ENCODE measurements around the gene MANSC1. TPM values are rescaled to one million over a fixed set of nuclear protein-coding genes. Genes with fewer than 3 reads are reported as not detected.
A peak's percentile ranks its signal among the peaks of the same experiment; 100 is the strongest.
"Not testable (repeated sequence)": the region's sequence is repeated elsewhere in the genome, so short reads cannot be mapped to it uniquely, and the experiment has no call there.

Gene MANSC1
- total RNA-seq, 2 experiments from 2014 or later: 0.14 TPM; not detected in 1

DNA sequence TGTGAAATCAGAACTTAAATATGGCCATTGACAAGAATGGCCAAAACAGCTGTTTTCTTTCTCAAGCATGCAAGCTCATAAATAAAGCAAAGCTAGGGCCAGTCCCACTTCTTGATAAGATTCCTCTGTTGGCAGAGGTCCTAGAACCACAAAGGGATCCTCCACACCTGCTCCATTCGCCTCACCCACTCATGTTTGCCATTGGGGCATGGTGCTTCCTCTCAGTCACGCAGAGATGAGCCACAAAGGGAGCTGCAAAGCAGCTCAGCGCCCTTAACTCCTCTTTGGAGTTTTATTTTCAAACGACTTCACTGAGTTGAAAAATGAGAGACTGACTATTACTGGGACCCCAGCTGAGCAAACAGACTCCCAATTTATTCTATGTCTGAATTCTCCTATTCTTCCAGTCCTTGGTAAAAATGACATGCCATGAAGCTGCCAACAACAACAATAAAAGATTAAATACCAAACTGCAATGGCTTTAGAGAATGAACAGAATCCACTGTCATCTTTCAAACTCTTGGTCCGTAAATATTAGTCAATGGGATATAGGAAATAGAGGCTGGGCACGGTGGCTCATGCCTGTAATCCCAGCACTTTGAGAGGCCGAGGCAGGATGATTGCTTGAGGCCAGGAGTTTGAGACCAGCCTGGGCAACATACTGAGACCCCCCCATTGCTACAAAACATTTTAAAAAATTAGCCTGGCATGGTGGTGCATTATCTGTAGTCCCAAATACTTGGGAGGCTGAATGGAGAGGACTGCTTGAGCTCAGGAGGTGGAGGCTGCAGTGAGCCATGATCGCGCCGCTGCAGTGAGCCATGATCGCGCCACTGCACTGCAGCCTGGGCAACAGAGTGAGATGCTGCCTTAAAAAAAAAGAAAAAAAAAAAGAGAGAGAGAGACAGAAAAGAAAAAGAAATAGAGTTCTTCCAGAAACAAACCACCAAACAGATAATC is 16.4 kb downstream of the MANSC1 start:
- Mint-ChIP-seq H3K9me3 (ENCODE audit: low read depth) (no peaks in the 10 kb centered on the region), H3K27ac (no peak overlapping the region), H3K36me3 (no peaks in the 10 kb centered on the region), H3K27me3 (peaks cover 30% of the 10 kb centered on the region), H3K4me1 (peaks cover 19% of the 10 kb centered on the region), H3K4me3 (no peak overlapping the region)
- CTCF ChIA-PET: interaction anchor here (0.6 to 2.5 kb wide), 14 partner anchors 9 to 339 kb away, joined by 3 to 11 read pairs (median 4); partner anchors contain the start of genes BCL2L14 and MANSC1
- ATAC-seq: no peak
- DNase-seq: no peak

GRCh38 chr12:12331896-12332295 is 18.1 kb downstream of the MANSC1 start:
- no peak for ATAC-seq
- H3K9me3 Mint-ChIP-seq (ENCODE audit: low read depth): no peaks in the 10 kb centered on the region
- peaks cover 30% of the 10 kb centered on the region for H3K27me3 Mint-ChIP-seq
- H3K36me3 Mint-ChIP-seq: no peaks in the 10 kb centered on the region
- CTCF ChIA-PET: interaction anchor here (1.2 to 1.7 kb wide), 2 partner anchors 298 to 405 kb away, joined by 3 to 4 read pairs; no protein-coding TSS in a partner anchor
- no peak overlapping the region for H3K27ac Mint-ChIP-seq
- H3K4me1 Mint-ChIP-seq: peaks cover 18% of the 10 kb centered on the region
- no peak for DNase-seq
- no peak overlapping the region for H3K4me3 Mint-ChIP-seq

DNA sequence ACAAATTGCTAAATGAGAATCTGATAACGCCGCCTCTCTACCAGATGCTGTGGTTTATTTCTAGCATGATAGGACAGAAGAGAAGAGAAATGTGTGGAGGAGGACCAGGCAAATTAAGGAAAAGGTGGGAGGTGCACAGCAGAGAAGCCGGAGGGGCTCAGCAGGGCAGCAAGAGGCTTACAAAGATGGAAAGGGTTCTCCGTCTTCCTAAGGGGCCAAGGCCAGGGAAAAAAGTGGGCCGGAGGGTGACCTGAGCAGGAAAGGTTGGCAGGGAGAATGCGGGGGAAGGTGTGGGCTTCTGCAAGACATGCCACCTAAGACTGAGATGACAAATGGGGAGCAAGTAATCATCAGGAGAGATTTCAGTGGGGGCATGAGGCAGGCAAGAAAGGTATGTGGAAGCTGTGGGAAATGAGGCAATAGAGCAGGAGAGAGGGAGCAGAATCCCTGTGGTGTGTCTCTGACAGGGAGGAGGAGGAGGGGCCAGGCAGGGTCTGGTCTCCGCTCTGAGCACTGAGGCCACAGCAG is 18.7 kb downstream of the MANSC1 start:
- peaks cover 18% of the 10 kb centered on the region for H3K4me1 Mint-ChIP-seq

GRCh38 chr12:12327802-12328201 is 22.2 kb downstream of the MANSC1 start:
- H3K4me1 Mint-ChIP-seq: peaks cover 4% of the 10 kb centered on the region
- H3K9me3 Mint-ChIP-seq (ENCODE audit: low read depth): no peaks in the 10 kb centered on the region
- no peak overlapping the region for H3K4me3 Mint-ChIP-seq
- H3K36me3 Mint-ChIP-seq: no peaks in the 10 kb centered on the region
- peaks cover 23% of the 10 kb centered on the region for H3K27me3 Mint-ChIP-seq
- ATAC-seq: peak; percentile 58
- CTCF ChIA-PET: interaction anchor here (0.5 to 4.1 kb wide), 30 partner anchors 11 to 761 kb away, joined by 3 to 40 read pairs (median 4); partner anchors contain the start of genes BCL2L14, BORCS5, DUSP16 and LRP6
- DNase-seq: no peak
- H3K27ac Mint-ChIP-seq: no peak overlapping the region

More for the DNA sequence above, 18.7 kb downstream of the MANSC1 start:
- Mint-ChIP-seq H3K9me3 (ENCODE audit: low read depth) (no peaks in the 10 kb centered on the region), H3K4me3 (no peak overlapping the region), H3K27me3 (peaks cover 30% of the 10 kb centered on the region), H3K27ac (no peak overlapping the region), H3K36me3 (no peaks in the 10 kb centered on the region)
- ATAC-seq (no peak), DNase-seq (no peak)
- CTCF ChIA-PET: interaction anchor here (1.2 to 1.7 kb wide), 2 partner anchors 298 to 405 kb away, joined by 3 to 4 read pairs; no protein-coding TSS in a partner anchor

DNA sequence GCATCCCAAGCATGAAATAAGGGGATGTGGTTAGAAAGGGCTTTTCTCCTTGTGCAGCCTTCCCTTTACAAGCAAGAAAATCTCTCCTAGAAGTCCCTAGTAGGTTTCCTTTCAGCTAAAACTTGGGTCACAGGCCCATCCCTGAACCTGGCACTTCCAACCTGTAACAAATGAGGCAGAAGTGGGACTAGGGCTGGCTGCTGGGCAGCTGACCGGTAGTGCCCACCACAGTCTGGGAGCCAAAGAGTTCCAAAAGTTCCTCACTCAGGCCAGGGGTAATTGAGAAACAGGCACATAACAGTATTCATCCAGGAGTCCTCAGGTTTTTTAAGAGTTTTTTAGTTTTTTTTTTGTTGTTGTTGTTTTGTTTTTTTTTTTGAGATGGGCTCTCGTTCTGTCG is 23.8 kb downstream of the MANSC1 start:
- no peaks in the 10 kb centered on the region for H3K36me3 Mint-ChIP-seq
- H3K4me1 Mint-ChIP-seq: peaks cover 4% of the 10 kb centered on the region
- no peak for ATAC-seq
- CTCF ChIA-PET: interaction anchor here (0.7 to 4.1 kb wide), 4 partner anchors 13 to 410 kb away, joined by 3 to 40 read pairs (median 7); no protein-coding TSS in a partner anchor
- no peak for DNase-seq
- H3K4me3 Mint-ChIP-seq: no peak overlapping the region
- no peaks in the 10 kb centered on the region for H3K9me3 Mint-ChIP-seq (ENCODE audit: low read depth)
- H3K27me3 Mint-ChIP-seq: peaks cover 19% of the 10 kb centered on the region
- H3K27ac Mint-ChIP-seq: no peak overlapping the region

- ATAC-seq: no peak
- Mint-ChIP-seq H3K4me1 (peaks cover 4% of the 10 kb centered on the region), H3K36me3 (no peaks in the 10 kb centered on the region), H3K4me3 (no peak overlapping the region), H3K9me3 (ENCODE audit: low read depth) (no peaks in the 10 kb centered on the region), H3K27me3 (peaks cover 17% of the 10 kb centered on the region), H3K27ac (no peak overlapping the region)
- DNase-seq: no peak
- CTCF ChIA-PET: interaction anchor here (1.2 kb wide), 1 partner anchor 10 kb away, joined by 3 read pairs; no protein-coding TSS in a partner anchor
Observed at GRCh38 chr12:12323591-12323990, 26.5 kb downstream of the MANSC1 start.

DNA sequence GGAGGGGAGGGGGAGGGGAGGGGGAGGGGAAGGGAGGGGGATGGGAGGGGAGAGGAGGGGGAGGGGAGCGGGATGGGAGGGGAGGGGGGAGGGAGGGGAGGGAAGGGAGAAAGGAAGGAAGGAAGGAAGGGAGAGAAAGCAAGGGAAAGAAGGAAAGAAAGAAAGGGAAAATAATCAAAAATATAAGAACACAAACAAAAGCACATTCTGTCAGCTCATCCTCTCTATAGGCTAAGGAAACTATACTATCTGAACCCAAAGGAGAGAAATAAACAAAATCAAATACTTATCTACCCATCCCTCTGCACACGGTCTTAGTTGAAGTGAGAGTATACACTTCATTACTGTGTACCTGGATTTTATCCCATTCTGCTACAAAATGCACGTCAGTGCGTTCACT is 26.9 kb downstream of the MANSC1 start:
- H3K4me3 Mint-ChIP-seq: no peak overlapping the region
- DNase-seq: no peak
- H3K4me1 Mint-ChIP-seq: peaks cover 4% of the 10 kb centered on the region
- H3K36me3 Mint-ChIP-seq: no peaks in the 10 kb centered on the region
- H3K9me3 Mint-ChIP-seq (ENCODE audit: low read depth): no peaks in the 10 kb centered on the region
- H3K27me3 Mint-ChIP-seq: peaks cover 17% of the 10 kb centered on the region
- H3K27ac Mint-ChIP-seq: no peak overlapping the region
- CTCF ChIA-PET: interaction anchor here (1.2 kb wide), 1 partner anchor 11 kb away, joined by 3 read pairs; no protein-coding TSS in a partner anchor
- ATAC-seq: no peak

DNA sequence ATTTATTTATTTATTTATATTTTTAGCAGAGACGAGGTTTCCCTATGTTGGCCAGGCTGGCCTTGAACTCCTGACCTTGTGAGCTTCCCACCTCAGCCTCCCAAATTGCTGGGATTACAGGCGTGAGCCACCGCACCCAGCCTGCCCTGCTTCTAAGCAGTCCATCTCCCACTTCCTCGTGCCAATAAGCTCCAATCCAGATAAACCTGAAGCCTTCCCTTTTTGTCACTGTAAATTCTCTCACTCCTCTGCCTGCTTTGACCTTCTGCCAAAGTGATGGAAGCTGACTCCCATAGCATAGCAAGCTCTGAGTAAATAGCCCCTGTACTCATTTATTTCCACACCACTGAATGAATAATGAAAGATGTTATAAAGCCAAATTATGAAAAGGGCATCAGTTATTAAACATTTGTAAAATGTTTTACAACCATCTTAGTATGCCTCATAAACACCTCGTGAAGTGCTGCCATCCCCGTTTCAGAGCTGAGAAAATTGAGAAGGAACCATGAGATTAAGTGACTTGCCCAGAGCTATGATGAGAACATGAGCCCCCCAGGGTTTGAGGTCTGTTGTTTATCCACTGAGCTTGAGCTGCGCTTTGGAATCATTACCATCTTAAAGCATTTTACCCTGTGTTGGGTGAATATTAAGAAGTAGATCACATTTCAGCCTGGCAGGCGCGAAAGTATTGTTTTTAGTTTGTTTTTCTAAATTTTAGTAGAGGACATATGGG is 30.4 kb downstream of the MANSC1 start:
- H3K4me3 Mint-ChIP-seq: no peak overlapping the region
- no peaks in the 10 kb centered on the region for H3K9me3 Mint-ChIP-seq (ENCODE audit: low read depth)
- peaks cover 17% of the 10 kb centered on the region for H3K27me3 Mint-ChIP-seq
- ATAC-seq (no peak), DNase-seq (no peak)
- no peak overlapping the region for H3K27ac Mint-ChIP-seq
- CTCF ChIA-PET: interaction anchor here (0.7 to 1.2 kb wide), 2 partner anchors 9 to 1273 kb away, joined by 3 read pairs; no protein-coding TSS in a partner anchor
- H3K4me1 Mint-ChIP-seq: no peaks in the 10 kb centered on the region
- H3K36me3 Mint-ChIP-seq: no peaks in the 10 kb centered on the region

DNA sequence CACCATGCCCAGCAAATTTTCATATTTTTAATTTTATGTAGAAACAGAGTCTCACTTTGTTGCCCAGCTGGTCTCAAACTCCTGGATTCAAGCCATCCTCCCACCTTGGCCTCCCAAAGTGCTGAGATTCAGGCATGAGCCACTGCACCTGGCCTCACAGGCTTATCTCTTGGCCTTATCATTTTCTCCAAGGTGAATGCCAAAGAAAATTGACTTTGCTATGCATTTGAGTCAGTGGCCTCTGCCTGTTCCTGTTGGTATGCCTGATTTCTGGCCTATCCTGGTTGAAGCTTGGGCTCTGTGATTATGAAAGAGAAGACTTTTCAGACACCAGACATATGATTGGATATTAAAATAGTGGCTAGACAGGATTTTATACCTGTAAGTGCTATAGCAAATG is 34.2 kb downstream of the MANSC1 start:
- H3K4me3 Mint-ChIP-seq: no peak overlapping the region
- H3K36me3 Mint-ChIP-seq: no peaks in the 10 kb centered on the region
- CTCF ChIA-PET: interaction anchor here (0.6 kb wide), 2 partner anchors 13 to 292 kb away, joined by 3 to 4 read pairs; no protein-coding TSS in a partner anchor
- H3K9me3 Mint-ChIP-seq (ENCODE audit: low read depth): no peaks in the 10 kb centered on the region
- peaks cover 3% of the 10 kb centered on the region for H3K4me1 Mint-ChIP-seq
- ATAC-seq (no peak), DNase-seq (no peak)
- H3K27ac Mint-ChIP-seq: no peak overlapping the region
- H3K27me3 Mint-ChIP-seq: peaks cover 20% of the 10 kb centered on the region

DNA sequence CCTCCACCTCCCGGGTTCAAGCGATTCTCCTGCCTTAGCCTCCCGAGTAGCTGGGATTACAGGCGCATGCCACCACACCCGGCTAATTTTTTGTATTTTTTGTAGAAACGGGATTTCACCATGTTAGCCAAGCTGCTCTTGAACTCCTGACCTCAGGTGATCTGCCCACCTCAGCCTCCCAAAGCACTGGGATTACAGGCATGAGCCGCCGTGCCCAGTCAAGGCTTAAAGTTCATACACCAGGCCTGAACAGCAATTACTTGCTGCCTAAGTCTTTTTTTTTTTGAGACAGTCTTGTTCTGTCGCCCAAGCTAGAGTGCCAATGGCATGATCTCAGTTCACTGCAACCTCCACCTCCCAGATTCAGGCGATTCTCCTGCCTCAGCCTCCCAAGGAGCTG is 39.3 kb downstream of the MANSC1 start:
- H3K4me3 Mint-ChIP-seq; H3K27ac Mint-ChIP-seq; H3K9me3 Mint-ChIP-seq (ENCODE audit: low read depth); DNase-seq; ATAC-seq; CTCF ChIA-PET; H3K36me3 Mint-ChIP-seq; H3K4me1 Mint-ChIP-seq: not testable (repeated sequence)
- H3K27me3 Mint-ChIP-seq: peaks cover 23% of the 10 kb centered on the region

- no peak overlapping the region for H3K4me3 Mint-ChIP-seq
Observed at GRCh38 chr12:12305568-12306300, 44.3 kb downstream of the MANSC1 start.

DNA sequence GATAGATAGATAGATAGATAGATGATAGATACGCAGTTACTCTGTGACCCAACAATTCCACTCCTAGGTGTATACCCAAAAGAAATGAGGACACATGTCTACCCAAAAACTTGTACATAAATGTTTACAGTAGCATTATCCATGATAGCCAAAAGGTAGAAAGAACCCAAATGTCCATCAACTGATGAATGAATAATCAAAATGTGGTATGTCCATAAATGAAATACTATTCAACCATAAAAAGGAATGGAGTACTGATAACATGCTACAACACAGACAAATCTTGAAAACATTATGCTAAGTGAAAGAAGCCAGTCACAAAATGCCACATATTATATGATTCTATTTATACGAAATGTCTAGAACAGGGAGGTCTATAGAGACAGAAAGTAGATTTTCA is 47.1 kb downstream of the MANSC1 start:
- ATAC-seq: no peak
- H3K9me3 Mint-ChIP-seq (ENCODE audit: low read depth): no peaks in the 10 kb centered on the region
- H3K4me3 Mint-ChIP-seq: no peak overlapping the region
- H3K4me1 Mint-ChIP-seq: peaks cover 9% of the 10 kb centered on the region
- peaks cover 25% of the 10 kb centered on the region for H3K27me3 Mint-ChIP-seq
- H3K36me3 Mint-ChIP-seq: no peaks in the 10 kb centered on the region
- no peak for DNase-seq
- no peak overlapping the region for H3K27ac Mint-ChIP-seq
- CTCF ChIA-PET: no interaction called here

More at GRCh38 chr12:12305568-12306300, 44.3 kb downstream of the MANSC1 start:
- ATAC-seq (no peak), DNase-seq (no peak)
- Mint-ChIP-seq H3K36me3 (no peaks in the 10 kb centered on the region), H3K4me1 (peaks cover 9% of the 10 kb centered on the region), H3K9me3 (ENCODE audit: low read depth) (no peaks in the 10 kb centered on the region), H3K27ac (no peak overlapping the region), H3K27me3 (peaks cover 25% of the 10 kb centered on the region)
- CTCF ChIA-PET: interaction anchor here (0.5 kb wide), 1 partner anchor 651 kb away, joined by 3 read pairs; no protein-coding TSS in a partner anchor

Data from activated CD8-positive, alpha-beta memory T cell treated with anti-CD3 and anti-CD28 coated beads, Interleukin-2, amount 10 ng/mL, durations not matched to agents 7 days and 5 days (primary cell).